ENCODE measurements around the gene RAD18. TPM values are rescaled to one million over a fixed set of nuclear protein-coding genes. Genes with fewer than 3 reads are reported as not detected.

The RAD18 gene
- polyA plus RNA-seq, 1 donor from 2014 or later: 4.7 TPM

GRCh38 chr3:8887435-8888300 is 75.6 kb downstream of the RAD18 start:
- H4K20me1 ChIP-seq (ENCODE audit: insufficient read depth): no peaks in the 10 kb centered on the region
- TF ChIP-seq MXI1 (conservative IDR thresholded peaks at IDR 0.05; ENCODE audit: poor library complexity, severe bottlenecking) (no peak), RAD21 (conservative IDR thresholded peaks at IDR 0.05) (no peak), POLR2AphosphoS5 (IDR thresholded peaks at IDR 0.05) (no peak), TAF1 (IDR thresholded peaks at IDR 0.05; ENCODE audit: low read depth) (no peak), CTCF (IDR thresholded peaks at IDR 0.05; ENCODE audit: poor library complexity, severe bottlenecking) (no peak), REST (IDR thresholded peaks at IDR 0.05; ENCODE audit: borderline replicate concordance) (no peak), EP300 (conservative IDR thresholded peaks at IDR 0.05; ENCODE audit: poor library complexity, severe bottlenecking) (no peak), SMC3 (conservative IDR thresholded peaks at IDR 0.05; ENCODE audit: poor library complexity) (no peak), EZH2 (IDR thresholded peaks at IDR 0.05; ENCODE audit: borderline replicate concordance, insufficient read depth, low read length, poor library complexity, severe bottlenecking) (no peak)
- no peak overlapping the region for H2AFZ ChIP-seq (ENCODE audit: low read depth, low read length)
- no peaks in the 10 kb centered on the region for H3K79me2 ChIP-seq (replicated peaks; ENCODE audit: insufficient read depth, low read length)
- no peak overlapping the region for H3K4me2 ChIP-seq (ENCODE audit: low read length)
- no peaks in the 10 kb centered on the region for H3K36me3 ChIP-seq (ENCODE audit: insufficient read depth, low read length)
- no peaks in the 10 kb centered on the region for H3K27me3 ChIP-seq (ENCODE audit: insufficient read depth, low read depth, low read length)
- no peak overlapping the region for H3K4me3 ChIP-seq (ENCODE audit: low read length)
- no peak overlapping the region for H3K27ac ChIP-seq (ENCODE audit: low read length)
- no peaks in the 10 kb centered on the region for H3F3A ChIP-seq (ENCODE audit: insufficient read depth, low read length, poor library complexity, severe bottlenecking)
- no peak overlapping the region for H3K9ac ChIP-seq (ENCODE audit: low read length)
- no peaks in the 10 kb centered on the region for H3K9me3 ChIP-seq (ENCODE audit: low read length)
- no peaks in the 10 kb centered on the region for H3K9me2 ChIP-seq (ENCODE audit: insufficient read depth, low read length)

- H3K9ac ChIP-seq (ENCODE audit: low read length): no peak overlapping the region
- TF ChIP-seq MXI1 (conservative IDR thresholded peaks at IDR 0.05; ENCODE audit: poor library complexity, severe bottlenecking) (no peak), EP300 (conservative IDR thresholded peaks at IDR 0.05; ENCODE audit: poor library complexity, severe bottlenecking) (no peak), REST (IDR thresholded peaks at IDR 0.05; ENCODE audit: borderline replicate concordance) (no peak), RAD21 (conservative IDR thresholded peaks at IDR 0.05) (no peak), EZH2 (IDR thresholded peaks at IDR 0.05; ENCODE audit: borderline replicate concordance, insufficient read depth, low read length, poor library complexity, severe bottlenecking) (no peak), POLR2AphosphoS5 (IDR thresholded peaks at IDR 0.05) (no peak), SMC3 (conservative IDR thresholded peaks at IDR 0.05; ENCODE audit: poor library complexity) (no peak), TAF1 (IDR thresholded peaks at IDR 0.05; ENCODE audit: low read depth) (no peak), CTCF (IDR thresholded peaks at IDR 0.05; ENCODE audit: poor library complexity, severe bottlenecking) (no peak)
- no peaks in the 10 kb centered on the region for H4K20me1 ChIP-seq (ENCODE audit: insufficient read depth)
- no peaks in the 10 kb centered on the region for H3K9me2 ChIP-seq (ENCODE audit: insufficient read depth, low read length)
- no peaks in the 10 kb centered on the region for H3K36me3 ChIP-seq (ENCODE audit: insufficient read depth, low read length)
- no peak overlapping the region for H3K4me2 ChIP-seq (ENCODE audit: low read length)
- no peaks in the 10 kb centered on the region for H3K27me3 ChIP-seq (ENCODE audit: insufficient read depth, low read depth, low read length)
- H3K79me2 ChIP-seq (replicated peaks; ENCODE audit: insufficient read depth, low read length): no peaks in the 10 kb centered on the region
- H2AFZ ChIP-seq (ENCODE audit: low read depth, low read length): no peak overlapping the region
- H3F3A ChIP-seq (ENCODE audit: insufficient read depth, low read length, poor library complexity, severe bottlenecking): no peaks in the 10 kb centered on the region
- no peak overlapping the region for H3K4me3 ChIP-seq (ENCODE audit: low read length)
- no peak overlapping the region for H3K27ac ChIP-seq (ENCODE audit: low read length)
- no peaks in the 10 kb centered on the region for H3K9me3 ChIP-seq (ENCODE audit: low read length)
Measured at GRCh38 chr3:8886546-8886945, 76.7 kb downstream of the RAD18 start.
